Right lobe of liver (tissue), 4 donors: ENCODE results near the gene A2ML1.
"Not testable (repeated sequence)": the region's sequence is repeated elsewhere in the genome, so short reads cannot be mapped to it uniquely, and the experiment has no call there.

Experiments used
- CTCF ChIP-seq, 4 donors: fragments of 200-600 bp in 3 of 4; fragments of 450-650 bp in 1 of 4; IDR thresholded peaks; one replicate each; pipeline versions ENCODE4 v1.5.1 to v1.8.0; 2016 to 2022; ENCODE audit warnings: antibody characterized with exemption in 4 of 4, mild to moderate bottlenecking in 2 of 4
- POLR2A ChIP-seq: fragments of 450-650 bp; IDR thresholded peaks from one replicate; pipeline ENCODE4 v1.6.1; 2017; ENCODE audit warnings: antibody characterized with exemption, mild to moderate bottlenecking
- donor health status: DM: no; HTN: no; CAD: no.
- donor health status: DM: no; HTN: no; CAD: no.
- donor health status: DM: no; HTN: yes; CAD: no.

- not testable (repeated sequence) for TF ChIP-seq CTCF (IDR thresholded peaks at IDR 0.05); POLR2A
Observed at GRCh38 chr12:8919643-8920042, 97.2 kb downstream of the A2ML1 start.
